Activated CD8-positive, alpha-beta memory T cell treated with anti-CD3 and anti-CD28 coated beads, Interleukin-2, amount 50 U/mL, for 4 hours (primary cell): Measurements from ENCODE around the gene OR6A2.
A peak's percentile ranks its signal among the peaks of the same experiment; 100 is the strongest.
"Not testable (repeated sequence)": the region's sequence is repeated elsewhere in the genome, so short reads cannot be mapped to it uniquely, and the experiment has no call there.

Source experiments
- DNase-seq: peaks from one replicate; pipeline ENCODE4 v3.0.0-alpha.2; 2020

OR6A2 gene

GRCh38 chr11:6799402-6799801, at the start of gene OR6A2:
Gene OR6A2 (minus strand): TSS chr11:6799689. CDS start chr11:6795708, 3,981 bp downstream.
- DNase-seq: no peak

- DNase-seq: no peak
These were observed 45.9 kb upstream of the OR6A2 start, which contains the start of gene OR10A5 for GRCh38 chr11:6845383-6845782. Gene OR10A5 (plus strand): TSS chr11:6845683. CDS start chr11:6845683, 0 bp downstream.

GRCh38 chr11:6844356-6844755, 44.9 kb upstream of the OR6A2 start:
- DNase-seq: no peak

GRCh38 chr11:6843670-6844069, 44.2 kb upstream of the OR6A2 start:
- no peak for DNase-seq

GRCh38 chr11:6841694-6842093, 42.2 kb upstream of the OR6A2 start:
- no peak for DNase-seq

DNA sequence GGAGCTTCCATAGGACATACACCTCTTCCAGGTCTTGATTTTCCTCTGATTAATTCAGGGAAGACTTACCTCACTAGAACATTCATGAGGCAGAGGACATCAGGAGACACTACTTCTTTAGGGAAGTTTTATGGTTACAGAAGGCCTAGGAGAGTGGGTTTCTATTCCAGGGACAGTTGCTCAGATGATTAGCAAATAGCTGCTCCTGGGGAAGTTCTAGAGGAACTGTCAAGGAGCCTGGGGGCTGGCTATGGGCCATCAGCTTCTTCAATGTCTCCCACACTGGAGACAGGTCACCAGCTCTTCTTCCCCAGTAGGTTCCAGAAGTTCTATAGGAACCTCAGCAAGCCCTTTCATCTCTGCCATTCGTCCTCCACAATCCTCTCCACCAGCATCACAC, 34.5 kb upstream of the OR6A2 start:
- DNase-seq: no peak

DNA sequence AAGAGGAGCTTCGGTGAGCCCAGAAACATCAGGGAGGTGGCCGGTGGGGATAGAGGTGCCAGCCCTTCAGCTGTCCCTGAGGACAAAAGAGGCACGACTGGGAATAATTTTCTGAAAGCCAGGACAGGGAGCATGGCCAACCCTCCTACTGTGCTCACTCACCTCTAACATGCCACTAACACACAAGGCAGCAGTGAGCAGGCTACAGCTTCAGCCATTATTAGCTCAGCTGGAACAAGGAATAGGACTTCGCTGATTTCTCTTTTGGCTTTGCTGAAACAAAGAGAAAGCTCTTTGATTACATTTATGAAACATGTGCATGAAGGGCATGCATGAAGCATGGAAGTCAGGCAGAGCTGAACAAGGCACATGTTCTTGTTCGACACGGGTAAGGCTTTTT, 33.9 kb upstream of the OR6A2 start:
- DNase-seq: no peak

- DNase-seq: no peak
These were observed 28.6 kb upstream of the OR6A2 start for GRCh38 chr11:6828103-6828502.

DNA sequence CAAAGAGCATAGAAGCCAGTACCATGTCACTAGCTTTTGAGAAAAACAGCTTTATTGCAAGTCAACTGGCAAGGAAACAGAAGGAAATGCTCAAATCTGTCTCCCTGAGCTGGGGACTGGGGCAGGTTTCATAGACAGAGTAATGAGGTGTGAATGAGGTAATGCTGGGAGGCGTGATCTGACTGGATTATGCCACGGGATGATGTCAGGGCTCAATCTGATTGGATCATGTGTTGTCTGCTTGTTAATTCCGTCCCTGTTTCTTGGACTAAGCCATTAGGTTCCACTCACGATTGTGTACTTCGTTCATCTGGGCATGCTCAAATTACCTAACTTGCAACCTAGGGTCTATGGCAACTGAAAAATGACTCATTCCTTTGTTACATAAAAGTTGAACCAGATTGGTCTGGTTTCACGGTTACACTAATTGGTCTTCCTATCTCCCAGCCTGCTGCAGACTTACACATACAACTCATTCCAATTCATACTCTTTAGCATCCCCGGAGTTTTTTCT, 25.8 kb upstream of the OR6A2 start:
- DNase-seq: no peak

- DNase-seq: no peak
These were observed 24.8 kb upstream of the OR6A2 start for GRCh38 chr11:6824136-6824823.

DNA sequence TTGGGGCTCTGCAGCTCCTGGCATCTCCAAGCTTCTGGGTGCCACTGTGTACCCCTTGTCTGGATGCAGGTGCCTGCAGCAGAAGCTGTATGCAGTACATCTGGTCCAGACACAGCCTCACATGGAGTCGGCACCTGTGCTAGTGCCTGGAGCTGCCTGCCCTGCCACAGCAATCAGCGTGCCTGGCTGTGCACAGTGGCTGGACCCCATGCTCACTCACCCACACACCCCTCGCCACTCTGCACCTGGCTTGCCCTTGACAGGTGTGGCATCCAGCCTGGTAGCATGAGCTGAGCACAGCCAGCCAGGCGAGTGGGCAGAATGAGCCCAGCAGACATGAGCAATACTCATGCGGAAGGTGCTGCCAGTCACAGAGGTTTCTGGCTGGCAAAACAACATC, 19.5 kb upstream of the OR6A2 start:
- no peak for DNase-seq

DNA sequence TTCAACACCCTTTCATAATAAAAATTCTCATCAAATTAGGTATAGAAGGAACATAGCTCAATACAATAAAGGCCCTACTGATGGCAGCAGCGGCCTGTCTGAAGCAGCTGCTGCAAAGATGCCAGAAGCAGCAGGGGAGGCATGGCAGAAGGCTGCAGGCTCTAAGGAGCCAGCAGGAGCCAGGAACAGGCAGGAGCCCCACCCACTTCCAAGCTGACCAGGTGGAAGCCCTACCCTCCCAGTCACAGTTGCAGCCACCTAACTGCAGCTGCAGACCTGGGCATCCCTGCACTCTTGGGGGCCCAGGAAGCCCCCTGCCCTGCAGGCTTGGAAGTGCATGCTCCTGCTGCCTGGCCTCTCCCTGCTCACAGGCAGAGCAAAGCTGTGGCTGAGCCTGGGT, 18.2 kb upstream of the OR6A2 start:
- no peak for DNase-seq

- DNase-seq: no peak
These were observed 14.2 kb upstream of the OR6A2 start for GRCh38 chr11:6813656-6814055.

DNA sequence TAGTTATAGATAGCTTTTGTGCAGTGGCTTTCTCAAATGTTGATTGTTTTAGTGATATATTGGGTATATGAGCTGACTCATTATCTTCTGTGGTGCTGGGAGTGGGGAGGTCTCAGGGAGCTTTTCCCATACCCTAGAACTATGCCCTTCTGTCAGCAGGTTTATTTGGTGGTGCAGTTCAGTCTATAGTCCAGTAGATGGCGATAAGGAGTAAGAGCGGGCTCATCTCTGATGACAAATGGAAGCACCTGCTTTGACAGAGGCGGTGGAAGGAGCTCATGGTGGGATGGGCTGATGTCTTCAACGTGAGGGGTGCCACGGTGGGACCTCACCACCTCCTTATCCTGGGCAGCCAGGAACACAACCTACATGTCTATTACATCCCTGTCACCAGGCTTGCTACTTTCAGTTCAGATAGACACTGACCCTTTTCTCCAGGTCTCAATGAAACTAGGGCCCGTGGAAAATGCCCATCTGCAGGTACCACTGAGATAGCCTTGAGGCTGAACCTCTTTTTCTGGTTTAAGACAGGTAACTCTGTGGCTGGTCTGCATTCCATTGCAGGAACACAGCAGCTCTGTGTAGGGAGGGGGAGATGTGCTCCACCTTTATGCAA, 13.0 kb upstream of the OR6A2 start:
- DNase-seq: peak; percentile 18

DNA sequence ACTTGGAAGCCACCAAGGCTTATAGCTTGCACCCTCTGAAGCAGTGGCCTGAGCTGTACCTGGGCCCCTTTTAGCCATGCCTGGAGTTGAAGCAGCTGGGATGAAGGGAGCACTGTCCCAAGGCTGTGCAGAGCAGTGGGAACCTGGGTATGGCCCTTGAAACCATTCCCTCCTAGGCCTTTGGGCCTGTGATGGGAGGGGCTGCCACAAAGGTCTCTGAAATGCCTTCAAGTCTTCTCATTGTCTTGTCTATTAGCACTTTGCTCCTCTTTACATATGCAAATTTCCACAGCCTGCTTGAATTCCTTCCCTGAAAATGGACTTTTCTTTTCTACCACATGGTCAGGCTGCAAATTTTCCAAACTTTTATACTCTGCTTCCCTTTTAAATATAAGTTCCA, 1.6 kb upstream of the OR6A2 start:
- DNase-seq: not testable (repeated sequence)

- no peak for DNase-seq
These were observed 4.8 kb downstream of the OR6A2 start for GRCh38 chr11:6794639-6795038.

GRCh38 chr11:6790546-6790945, 8.9 kb downstream of the OR6A2 start:
- no peak for DNase-seq

GRCh38 chr11:6782720-6783119, 16.8 kb downstream of the OR6A2 start, which contains the start of gene OR2AG1:
Gene OR2AG1 (plus strand): TSS chr11:6783020. CDS start chr11:6785038, 2,018 bp downstream.
- DNase-seq: no peak

DNA sequence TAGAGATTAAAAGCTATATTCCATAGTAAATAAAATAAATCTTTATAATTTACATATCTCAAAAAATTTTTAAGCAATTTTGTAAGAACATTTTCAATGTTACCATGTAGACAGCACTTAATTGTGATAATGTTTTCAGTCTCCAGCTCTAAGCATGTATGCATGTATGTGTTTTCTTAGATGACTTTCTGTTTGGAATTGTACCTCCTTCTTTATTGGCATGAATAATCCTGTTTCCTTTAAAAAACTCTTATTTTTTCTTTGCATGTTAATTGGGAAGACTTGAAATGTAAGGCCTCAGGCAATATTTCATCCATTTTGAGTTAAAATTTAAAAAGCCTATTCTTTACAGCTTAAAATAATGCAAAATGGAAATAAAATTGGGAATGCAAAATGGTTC, 18.7 kb downstream of the OR6A2 start:
- DNase-seq: no peak

- no peak for DNase-seq
These were observed 21.0 kb downstream of the OR6A2 start for GRCh38 chr11:6778518-6778917.

GRCh38 chr11:6771926-6772893, 27.3 kb downstream of the OR6A2 start, which contains the start of gene OR2AG2:
Gene OR2AG2 (minus strand): TSS chr11:6771976. CDS start chr11:6768957, 3,019 bp downstream.
- DNase-seq: no peak

- DNase-seq: peak; percentile 59
These were observed 42.0 kb downstream of the OR6A2 start for GRCh38 chr11:6757373-6757967.

DNA sequence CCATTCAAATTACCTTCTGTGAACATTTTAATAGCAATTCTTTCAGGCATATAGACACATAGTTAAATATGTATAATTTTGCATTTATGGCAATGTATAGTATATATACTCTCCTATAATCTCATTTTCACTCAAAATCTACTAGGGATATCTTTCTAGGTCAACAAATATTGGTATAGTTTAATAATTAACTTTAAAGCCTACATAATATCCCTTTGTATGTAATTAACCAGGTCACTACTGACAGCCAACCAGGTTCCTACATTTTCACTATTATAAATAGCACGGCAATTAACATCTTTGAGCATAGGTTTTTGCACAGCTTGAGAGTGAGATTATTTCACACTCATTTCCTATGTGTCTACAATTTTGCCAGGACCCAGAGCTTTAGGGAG, 43.5 kb downstream of the OR6A2 start:
- DNase-seq: no peak
